ENCODE measurements around the gene CXCR6.

DNA sequence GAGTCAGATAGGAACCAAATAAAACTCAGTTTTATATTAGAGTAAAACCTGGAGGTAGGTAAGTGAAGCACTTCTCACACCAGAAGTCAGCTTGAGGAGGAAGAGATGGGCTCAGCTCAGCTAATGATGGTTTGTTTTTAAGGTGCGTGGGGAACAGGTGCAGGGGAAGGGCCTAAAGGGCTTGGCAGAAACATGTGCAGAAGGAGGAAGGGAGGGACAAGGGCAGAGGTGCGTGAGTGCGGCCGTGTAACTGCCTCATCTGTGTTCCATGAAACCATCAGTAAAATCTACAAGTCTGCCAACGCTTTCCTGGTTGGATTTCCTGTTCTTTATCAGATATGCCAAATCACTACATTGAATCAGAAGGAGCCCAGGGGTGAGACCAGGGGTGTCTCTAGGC lies 32.4 kb downstream of the CXCR6 start:
- TF ChIP-seq ZNF16 (tag by site-specific recombination; IDR thresholded peaks at IDR 0.05; ENCODE audit: low read depth) (no peak), ZBTB49 (tag by site-specific recombination; IDR thresholded peaks at IDR 0.05; ENCODE audit: low read depth) (no peak), CTCF (tag by site-specific recombination; IDR thresholded peaks at IDR 0.05) (no peak), ELK4 (IDR thresholded peaks at IDR 0.05; ENCODE audit: borderline replicate concordance, low read depth, low read length) (no peak), ZBTB20 (tag by site-specific recombination; IDR thresholded peaks at IDR 0.05) (no peak), ZFP41 (tag by site-specific recombination; IDR thresholded peaks at IDR 0.05; ENCODE audit: borderline replicate concordance) (no peak), PBX3 (CRISPR knock-in tag; IDR thresholded peaks at IDR 0.05) (no peak), ZNF561 (tag by site-specific recombination; IDR thresholded peaks at IDR 0.05; ENCODE audit: borderline replicate concordance) (no peak), ZNF121 (tag by site-specific recombination; IDR thresholded peaks at IDR 0.05) (no peak), MYNN (tag by site-specific recombination; IDR thresholded peaks at IDR 0.05; ENCODE audit: borderline replicate concordance) (no peak), REST (tag by site-specific recombination; IDR thresholded peaks at IDR 0.05) (no peak), ZNF214 (tag by site-specific recombination; IDR thresholded peaks at IDR 0.05; ENCODE audit: borderline replicate concordance) (no peak)
- TF ChIP-seq, protein P1, sequence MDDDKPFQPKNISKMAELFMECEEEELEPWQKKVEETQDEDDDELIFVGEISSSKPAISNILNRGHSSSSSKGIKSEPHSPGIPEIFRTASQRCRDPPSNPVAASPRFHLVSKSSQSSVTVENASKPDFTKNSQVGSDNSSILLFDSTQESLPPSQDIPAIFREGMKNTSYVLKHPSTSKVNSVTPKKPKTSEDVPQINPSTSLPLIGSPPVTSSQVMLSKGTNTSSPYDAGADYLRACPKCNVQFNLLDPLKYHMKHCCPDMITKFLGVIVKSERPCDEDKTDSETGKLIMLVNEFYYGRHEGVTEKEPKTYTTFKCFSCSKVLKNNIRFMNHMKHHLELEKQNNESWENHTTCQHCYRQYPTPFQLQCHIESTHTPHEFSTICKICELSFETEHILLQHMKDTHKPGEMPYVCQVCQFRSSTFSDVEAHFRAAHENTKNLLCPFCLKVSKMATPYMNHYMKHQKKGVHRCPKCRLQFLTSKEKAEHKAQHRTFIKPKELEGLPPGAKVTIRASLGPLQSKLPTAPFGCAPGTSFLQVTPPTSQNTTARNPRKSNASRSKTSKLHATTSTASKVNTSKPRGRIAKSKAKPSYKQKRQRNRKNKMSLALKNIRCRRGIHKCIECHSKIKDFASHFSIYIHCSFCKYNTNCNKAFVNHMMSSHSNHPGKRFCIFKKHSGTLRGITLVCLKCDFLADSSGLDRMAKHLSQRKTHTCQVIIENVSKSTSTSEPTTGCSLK (tag by site-specific recombination; IDR thresholded peaks at IDR 0.05) = no peak
